Putamen (tissue), 1 donor: ENCODE data around the gene DCLK2.

Experiments used
- DNase-seq: peaks from one replicate; pipeline ENCODE4 v3.0.0-alpha.2; 2016; ENCODE audit warnings: low spot score

The DCLK2 gene

DNA sequence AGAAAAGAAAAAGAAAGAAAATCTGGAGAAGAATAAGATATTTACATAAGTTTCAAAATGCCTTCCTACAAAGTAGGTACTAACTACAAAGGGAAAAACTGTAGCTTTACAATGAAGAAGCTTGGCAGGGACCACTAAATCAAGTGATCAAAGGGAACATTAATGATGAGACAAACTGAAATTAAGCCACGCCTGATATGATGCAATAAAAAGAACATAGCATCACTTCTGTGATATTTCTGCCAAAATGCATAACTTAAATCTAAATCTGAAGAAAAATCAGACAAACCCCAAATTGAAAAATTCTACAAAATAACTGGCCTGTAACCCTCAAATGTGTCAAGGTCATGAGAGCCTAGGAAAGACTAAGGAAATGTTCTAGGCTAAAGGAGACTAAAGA is 8.9 kb upstream of the DCLK2 start:
- no peak for DNase-seq

DNA sequence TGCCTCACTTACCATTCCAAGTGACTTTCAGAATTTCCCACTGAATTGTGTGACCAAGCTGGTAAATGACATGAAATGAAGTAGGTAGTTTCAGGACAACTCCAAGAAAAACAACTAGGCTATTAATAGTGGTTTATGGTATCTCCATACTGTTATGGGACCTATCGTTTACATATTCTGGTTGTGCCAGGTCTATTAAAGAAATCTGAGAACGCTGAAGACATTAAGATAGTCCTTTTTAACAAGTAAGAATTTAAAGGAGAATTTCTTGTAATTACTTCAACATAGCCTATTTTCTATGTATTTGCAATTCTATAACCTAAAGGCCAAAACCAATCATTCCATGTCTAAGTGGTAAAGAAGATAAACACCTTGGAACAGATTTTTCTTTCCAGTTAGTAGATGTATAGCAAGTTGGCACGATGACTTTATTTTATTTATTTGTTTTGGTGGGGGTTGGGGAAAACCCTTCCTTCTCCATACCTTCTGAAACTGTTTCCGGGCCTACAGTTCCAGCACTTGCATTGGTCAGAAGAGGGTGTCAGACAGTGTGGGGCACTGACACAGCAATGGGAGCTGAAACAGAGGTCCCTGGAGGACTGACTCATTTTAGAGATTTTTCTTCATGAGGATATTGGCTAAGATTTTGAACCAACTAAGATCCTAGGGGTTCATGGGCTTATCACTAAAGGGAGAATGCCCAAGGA is 7.6 kb upstream of the DCLK2 start:
- DNase-seq, result no peak

DNA sequence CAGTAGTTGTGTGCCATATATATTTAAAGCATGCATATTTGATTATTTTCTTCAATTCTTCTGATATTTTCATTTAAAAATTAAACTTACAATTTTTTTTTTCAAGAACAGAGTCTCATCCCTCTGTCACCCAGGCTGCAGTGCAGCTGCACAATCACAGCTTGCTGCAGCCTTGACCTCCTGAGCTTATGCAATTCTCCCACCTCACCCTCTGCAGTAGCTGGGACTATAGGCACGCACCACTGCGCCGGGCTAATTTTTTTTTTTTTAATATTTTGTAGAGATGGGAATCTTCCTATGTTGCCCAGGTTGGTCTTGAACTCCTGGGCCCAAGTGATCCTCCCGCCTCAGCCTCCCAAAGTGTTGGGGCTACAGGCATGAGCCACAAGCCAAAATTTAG is 5.8 kb upstream of the DCLK2 start:
- DNase-seq, result no peak

DNA sequence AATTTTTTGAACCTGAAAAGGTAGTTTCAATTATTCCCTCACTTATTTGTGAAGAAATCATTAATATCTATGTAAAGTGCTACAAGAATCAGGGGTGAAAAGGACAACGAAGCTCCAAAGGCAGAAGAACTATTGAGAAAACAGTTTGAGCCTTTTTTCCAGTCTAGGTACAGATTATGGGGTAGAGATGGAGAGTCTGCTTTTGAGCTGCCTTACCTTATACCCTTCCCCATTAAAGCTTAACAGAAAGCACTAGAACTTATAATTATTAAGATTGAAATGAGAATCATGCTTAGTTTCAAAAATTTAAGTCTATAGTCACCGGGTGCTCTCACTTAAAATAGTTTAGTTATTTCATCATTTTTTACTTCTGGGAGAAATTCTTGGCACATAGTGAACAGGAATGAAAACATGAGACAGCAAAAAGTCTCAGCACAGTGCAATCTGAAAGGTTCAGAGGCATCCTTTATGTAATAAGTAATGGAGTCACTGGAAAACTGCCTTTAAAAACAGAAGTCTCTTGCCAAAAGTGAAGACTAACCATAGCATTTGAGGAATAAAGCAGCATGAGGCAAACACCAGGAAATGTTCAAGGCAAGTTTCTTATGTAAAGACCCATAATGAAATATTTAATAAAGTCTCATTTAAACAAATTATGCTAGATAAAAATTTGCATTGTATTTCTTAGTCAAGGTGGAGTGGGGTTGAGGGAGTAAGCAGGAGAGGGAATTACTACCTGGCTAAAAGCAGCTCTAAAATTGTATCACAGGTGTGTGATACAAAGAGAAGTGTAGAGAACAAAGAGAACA is 5.1 kb upstream of the DCLK2 start:
- DNase-seq, result peak; percentile 64

DNA sequence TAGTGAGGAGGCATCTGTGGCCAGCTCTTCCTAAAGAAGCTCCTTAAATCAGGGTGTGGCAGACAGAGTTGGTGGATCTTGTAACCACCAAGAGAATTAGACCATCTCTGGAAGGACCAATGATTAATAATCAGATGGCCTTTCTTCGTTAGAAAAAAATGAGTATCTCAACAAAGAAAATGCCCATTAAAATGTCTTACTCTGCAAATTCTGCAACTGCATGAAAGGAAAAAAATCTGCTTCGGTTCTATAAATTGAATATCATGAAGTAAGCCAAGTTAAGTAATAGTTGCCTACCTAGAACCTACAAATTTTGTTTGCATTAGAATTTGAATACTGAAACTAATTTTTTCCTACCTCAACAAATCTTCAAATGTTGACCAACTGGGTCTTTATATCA is 4.2 kb upstream of the DCLK2 start:
- no peak for DNase-seq

GRCh38 chr4:150078579-150079080 is 385 bp downstream of the DCLK2 start:
- no peak for DNase-seq

GRCh38 chr4:150079081-150079581 is 886 bp downstream of the DCLK2 start:
- no peak for DNase-seq

- no peak for DNase-seq
Measured at GRCh38 chr4:150080337-150080736, 2.1 kb downstream of the DCLK2 start.

DNA sequence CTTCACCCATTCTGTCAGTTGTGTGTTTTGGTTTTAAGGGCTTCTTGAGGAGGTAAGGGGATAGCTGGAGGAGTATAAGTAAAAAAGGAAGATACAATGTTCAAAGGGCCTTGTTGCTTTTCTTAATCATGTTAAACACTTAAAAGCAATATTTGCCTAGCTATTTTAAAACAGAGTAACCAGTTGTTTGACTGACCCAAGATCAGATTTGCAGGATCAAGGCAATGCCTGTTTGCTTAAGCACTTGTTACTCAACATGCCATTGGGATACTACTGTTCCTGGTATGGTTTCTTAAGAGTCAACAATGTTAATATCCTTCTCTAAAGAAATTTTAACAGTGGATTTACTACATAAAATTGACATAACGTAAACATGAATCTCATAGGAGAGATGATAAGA is 2.6 kb downstream of the DCLK2 start:
- DNase-seq, result no peak

DNA sequence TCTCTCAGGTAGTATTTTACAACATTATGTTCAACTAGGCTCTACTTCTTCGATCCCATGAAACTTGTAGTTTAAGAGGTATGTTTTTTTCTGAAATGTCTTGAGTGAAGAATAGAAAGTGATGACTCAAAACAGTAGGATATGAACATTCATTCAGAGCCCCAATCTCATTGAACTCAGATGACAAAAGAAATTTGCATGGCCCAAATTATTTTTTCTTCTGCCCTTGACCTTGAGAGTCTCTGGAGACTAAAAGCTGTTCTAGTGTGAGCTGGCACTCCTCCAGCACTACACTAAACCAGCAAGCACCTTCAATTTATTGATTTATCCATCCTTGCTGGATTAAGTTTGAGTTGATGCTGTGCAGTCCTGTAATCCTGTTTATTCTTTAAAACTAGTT is 4.0 kb downstream of the DCLK2 start:
- no peak for DNase-seq

GRCh38 chr4:150087006-150087405 is 8.8 kb downstream of the DCLK2 start:
- no peak for DNase-seq

DNA sequence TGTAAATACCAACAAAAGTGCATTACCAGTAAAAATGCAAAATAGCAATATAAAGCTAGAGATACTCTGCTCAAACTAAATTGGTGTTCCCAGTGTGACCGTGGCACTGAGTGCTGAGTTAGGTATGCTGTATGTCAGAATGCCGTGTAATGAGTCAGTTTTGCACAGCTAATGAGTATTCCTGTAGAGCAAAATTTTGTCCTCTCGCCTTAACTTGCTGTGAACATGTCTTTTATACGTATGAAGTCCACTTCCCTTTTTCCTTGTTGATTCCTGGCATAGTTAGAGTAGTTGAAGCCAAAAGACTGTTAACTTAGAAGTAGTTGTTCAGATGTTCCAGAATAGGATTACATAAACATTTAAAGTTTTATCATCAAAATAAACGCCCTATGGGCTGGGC is 11.5 kb downstream of the DCLK2 start:
- no peak for DNase-seq

DNA sequence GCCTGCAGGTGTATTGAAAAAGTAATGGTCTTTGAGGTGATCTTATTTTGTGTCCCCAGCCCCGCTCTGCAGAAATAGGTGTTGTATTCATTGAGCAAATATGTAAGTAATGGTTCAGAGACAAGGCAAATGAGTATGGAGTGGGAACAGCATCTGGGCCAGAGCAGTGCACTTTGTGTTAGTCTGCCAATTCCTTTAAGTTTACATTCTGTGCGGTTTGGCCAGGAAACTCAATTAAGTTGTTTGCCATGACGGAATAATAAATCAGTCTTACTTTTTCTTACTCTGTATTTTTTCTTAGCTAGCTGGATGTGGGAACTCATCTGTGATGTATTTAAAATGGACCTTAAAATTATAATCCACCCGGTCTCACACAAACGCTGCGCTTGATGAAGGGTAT is 12.6 kb downstream of the DCLK2 start:
- DNase-seq, result no peak

DNA sequence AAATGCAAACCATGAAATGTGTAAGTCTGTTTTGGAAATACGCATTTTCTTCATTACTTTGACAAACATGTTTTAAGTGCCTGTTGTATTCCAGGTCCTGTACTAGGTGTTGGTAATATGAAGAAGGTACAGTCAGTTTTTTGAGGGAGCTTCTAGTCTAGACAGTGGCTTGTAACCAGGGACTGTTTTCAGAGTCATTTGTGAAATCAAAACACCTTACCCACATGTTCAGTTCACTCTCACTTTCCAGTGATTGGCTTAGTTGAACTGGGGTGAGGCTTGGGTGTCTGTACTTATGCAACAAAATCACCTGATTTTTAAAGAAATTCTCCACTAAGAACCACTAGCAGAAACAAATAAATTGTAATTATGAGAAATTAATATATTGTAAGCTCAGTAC is 16.4 kb downstream of the DCLK2 start:
- no peak for DNase-seq

GRCh38 chr4:150096625-150097024 is 18.4 kb downstream of the DCLK2 start:
- no peak for DNase-seq

GRCh38 chr4:150098214-150098613 is 20.0 kb downstream of the DCLK2 start:
- DNase-seq, result no peak

DNA sequence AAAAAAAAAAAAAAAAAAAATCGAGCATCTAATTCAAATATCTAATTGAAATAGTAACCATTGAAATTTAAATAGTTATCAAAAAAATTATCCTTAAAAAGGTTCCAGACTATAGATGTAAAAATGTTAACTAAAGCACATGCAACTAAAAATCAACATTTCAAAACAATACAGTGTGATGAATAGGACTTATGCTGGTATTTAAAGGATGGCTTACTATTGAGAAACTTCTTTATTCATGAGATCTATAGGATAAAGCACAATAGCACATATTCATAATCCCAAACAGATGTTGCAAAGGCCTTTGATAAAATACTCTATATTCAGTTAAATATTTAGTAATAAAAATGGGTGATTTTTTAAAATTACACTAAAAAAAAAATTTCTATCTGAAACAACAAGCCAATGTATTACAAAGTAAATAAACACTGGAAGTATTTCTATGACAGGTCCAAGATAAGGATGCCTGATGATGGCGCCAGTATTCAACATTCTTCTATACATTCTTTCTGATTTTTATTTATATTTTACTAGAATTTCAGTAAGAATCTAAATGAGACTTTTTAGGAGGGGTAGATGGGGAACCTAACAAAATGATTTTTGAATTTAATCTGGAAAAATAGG is 26.3 kb downstream of the DCLK2 start:
- DNase-seq, result no peak

GRCh38 chr4:150106886-150107285 is 28.6 kb downstream of the DCLK2 start:
- DNase-seq, result no peak

DNA sequence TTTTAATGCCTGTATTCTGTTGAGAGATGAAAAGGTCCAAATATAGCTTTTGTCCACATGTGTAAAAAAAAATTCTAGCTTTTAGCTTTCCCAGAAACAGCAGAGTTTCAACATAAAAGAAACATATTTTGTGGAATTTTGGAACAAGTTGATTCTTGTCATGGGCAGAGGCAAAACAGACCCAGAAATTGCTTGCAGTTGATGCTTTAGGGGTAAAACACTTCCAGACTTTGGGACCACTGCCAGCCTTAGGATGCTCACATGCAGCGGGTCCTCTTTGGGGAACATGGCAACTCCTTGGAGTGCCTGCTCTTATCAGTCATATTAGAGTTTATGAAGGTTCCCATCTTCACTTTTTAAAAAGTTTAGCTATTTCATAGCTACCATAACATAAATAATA is 30.4 kb downstream of the DCLK2 start:
- DNase-seq, result no peak

DNA sequence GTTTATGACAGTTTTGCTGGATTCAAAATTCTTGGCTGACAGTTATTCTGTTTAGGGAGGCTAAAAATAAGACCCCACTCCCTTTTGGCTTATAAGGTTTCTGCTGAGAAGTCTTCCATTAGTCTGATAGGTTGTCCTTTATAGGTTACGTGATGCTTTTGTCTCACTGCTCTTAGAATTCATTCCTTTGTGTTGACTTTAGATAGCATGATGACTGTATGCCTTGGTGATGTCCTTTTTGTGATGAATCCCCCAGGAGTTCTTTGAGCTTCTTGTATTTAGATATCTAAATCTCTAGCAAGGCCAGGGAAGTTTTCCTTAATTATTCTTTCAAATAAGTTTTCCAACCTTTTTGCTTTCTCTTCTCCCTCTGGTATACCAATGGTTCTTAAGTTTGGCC is 36.4 kb downstream of the DCLK2 start:
- no peak for DNase-seq

DNA sequence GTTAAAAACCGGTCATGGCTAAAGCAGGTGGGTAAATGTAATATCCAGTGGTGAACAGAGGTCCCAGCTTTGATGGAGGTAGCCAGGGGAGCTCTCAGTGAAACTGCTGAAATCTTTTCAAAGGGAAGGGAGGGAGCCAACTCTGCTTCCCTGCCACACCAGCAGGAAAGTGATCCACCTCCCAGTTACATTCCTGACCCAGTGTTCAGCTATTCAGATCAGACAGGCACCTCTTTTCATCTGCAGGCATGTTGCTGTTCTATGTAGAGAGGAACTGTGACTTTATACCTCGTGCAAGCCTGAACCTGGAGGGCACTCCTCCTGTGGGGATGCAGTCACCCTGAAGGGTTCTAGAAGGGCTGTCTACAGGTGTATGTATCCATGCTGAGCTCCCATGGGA is 37.6 kb downstream of the DCLK2 start:
- no peak for DNase-seq

GRCh38 chr4:150116506-150116905 is 38.3 kb downstream of the DCLK2 start:
- no peak for DNase-seq

DNA sequence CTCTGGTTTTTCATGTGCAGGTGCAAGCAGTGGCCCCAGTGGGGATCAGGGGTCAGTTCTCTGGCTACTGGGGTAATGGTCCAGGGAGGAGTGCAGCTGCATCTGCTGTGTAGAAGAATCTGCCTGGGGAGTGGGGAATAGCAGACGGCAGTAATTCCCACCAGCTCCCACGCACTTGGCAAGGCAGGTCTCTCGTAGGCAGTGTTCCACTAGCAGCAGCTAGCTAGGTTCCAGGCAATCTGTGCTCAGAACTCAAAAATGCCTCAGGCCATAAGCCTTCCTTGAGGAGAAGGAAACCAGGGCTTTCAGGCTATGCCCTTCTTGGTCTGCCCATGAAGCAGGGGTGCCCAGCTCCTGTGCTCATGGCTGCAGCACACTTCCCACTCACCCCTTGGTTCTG is 38.8 kb downstream of the DCLK2 start:
- DNase-seq, result peak; percentile 18
